OCI-LY1 (cell line): Measurements from ENCODE around the gene ST7.

Experiments
- H2AFZ ChIP-seq: fragments of 200-600 bp; sonication (generic), shearing (Covaris generic); 2 replicates; pipeline ENCODE4 v1.6.0; 2014; ENCODE audit warnings: antibody characterized with exemption, mild to moderate bottlenecking, low read length
- H3F3A ChIP-seq: fragments of 200-600 bp; sonication (generic), shearing (Covaris generic); 2 replicates; pipeline ENCODE4 v1.6.0; 2014; ENCODE audit warnings: mild to moderate bottlenecking, antibody characterized with exemption, low read length, moderate library complexity; ENCODE audit not compliant: insufficient read depth
- H3K27ac ChIP-seq: fragments of 200-600 bp; sonication (generic); 2 replicates; pipeline ENCODE4 v1.5.1; 2014; ENCODE audit warnings: low read length, mixed run types, mild to moderate bottlenecking, low read depth; ENCODE audit not compliant: poor library complexity, severe bottlenecking
- H3K27me3 ChIP-seq: fragments of 200-600 bp; sonication (generic); 2 replicates; pipeline ENCODE4 v1.6.0; 2014; ENCODE audit warnings: antibody characterized with exemption, mild to moderate bottlenecking, low read length, moderate library complexity; ENCODE audit not compliant: insufficient read depth
- H3K36me3 ChIP-seq: fragments of 200-600 bp; sonication (generic); 2 replicates; pipeline ENCODE4 v1.6.1; 2014; ENCODE audit warnings: mild to moderate bottlenecking, antibody characterized with exemption, low read length, moderate library complexity, mixed read lengths; ENCODE audit not compliant: insufficient read depth
- H3K4me1 ChIP-seq: fragments of 200-600 bp; sonication (generic); 2 replicates; pipeline ENCODE4 v1.5.1; 2014; ENCODE audit warnings: mild to moderate bottlenecking, low read length, moderate library complexity; ENCODE audit not compliant: insufficient read depth, severe bottlenecking
- H3K4me2 ChIP-seq: fragments of 200-600 bp; sonication (generic), shearing (Covaris generic); 2 replicates; pipeline ENCODE4 v1.6.1; 2014; ENCODE audit warnings: low read length
- H3K4me3 ChIP-seq: fragments of 200-600 bp; sonication (generic); 2 replicates; pipeline ENCODE4 v1.5.1; 2014; ENCODE audit warnings: low read length, low read depth, mild to moderate bottlenecking, mixed read lengths; ENCODE audit not compliant: poor library complexity, severe bottlenecking
- H3K79me2 ChIP-seq: fragments of 200-600 bp; shearing (Covaris generic); 2 replicates; pipeline ENCODE4 v1.6.1; 2016; ENCODE audit warnings: mixed run types, low read length, mixed read lengths; ENCODE audit not compliant: insufficient read depth
- H3K9ac ChIP-seq: fragments of 200-600 bp; sonication (generic), shearing (Covaris generic); 2 replicates; pipeline ENCODE4 v1.6.1; 2014; ENCODE audit warnings: mild to moderate bottlenecking, low read length, mixed read lengths
- H3K9me2 ChIP-seq: fragments of 200-600 bp; sonication (generic), shearing (Covaris generic); 2 replicates; pipeline ENCODE4 v1.6.1; 2014; ENCODE audit warnings: low read depth, mild to moderate bottlenecking, low read length, mixed read lengths
- H3K9me3 ChIP-seq: fragments of 200-600 bp; shearing (Covaris generic); 2 replicates; pipeline ENCODE4 v1.6.1; 2014; ENCODE audit warnings: low read length, mixed read lengths
- H4K20me1 ChIP-seq: fragments of 200-600 bp; sonication (generic), shearing (Covaris generic); 2 replicates; pipeline ENCODE4 v1.6.0; 2016; ENCODE audit warnings: mild to moderate bottlenecking, low read length; ENCODE audit not compliant: insufficient read depth
- EZH2 ChIP-seq: fragments of 200-600 bp; sonication (generic), shearing (Covaris generic); IDR thresholded peaks from 2 replicates; pipeline ENCODE4 v1.8.0; 2017; ENCODE audit warnings: borderline replicate concordance, mixed run types, mild to moderate bottlenecking, antibody characterized with exemption, low read length, moderate library complexity, mixed read lengths
- TF ChIP-seq, protein P1 (sequence below): fragments of 200-600 bp; sonication (generic), shearing (Covaris generic); IDR thresholded peaks from 2 replicates; pipeline ENCODE4 v1.5.1; 2017; ENCODE audit warnings: mild to moderate bottlenecking, antibody characterized with exemption, low read length, moderate library complexity, mixed read lengths

Gene ST7

DNA sequence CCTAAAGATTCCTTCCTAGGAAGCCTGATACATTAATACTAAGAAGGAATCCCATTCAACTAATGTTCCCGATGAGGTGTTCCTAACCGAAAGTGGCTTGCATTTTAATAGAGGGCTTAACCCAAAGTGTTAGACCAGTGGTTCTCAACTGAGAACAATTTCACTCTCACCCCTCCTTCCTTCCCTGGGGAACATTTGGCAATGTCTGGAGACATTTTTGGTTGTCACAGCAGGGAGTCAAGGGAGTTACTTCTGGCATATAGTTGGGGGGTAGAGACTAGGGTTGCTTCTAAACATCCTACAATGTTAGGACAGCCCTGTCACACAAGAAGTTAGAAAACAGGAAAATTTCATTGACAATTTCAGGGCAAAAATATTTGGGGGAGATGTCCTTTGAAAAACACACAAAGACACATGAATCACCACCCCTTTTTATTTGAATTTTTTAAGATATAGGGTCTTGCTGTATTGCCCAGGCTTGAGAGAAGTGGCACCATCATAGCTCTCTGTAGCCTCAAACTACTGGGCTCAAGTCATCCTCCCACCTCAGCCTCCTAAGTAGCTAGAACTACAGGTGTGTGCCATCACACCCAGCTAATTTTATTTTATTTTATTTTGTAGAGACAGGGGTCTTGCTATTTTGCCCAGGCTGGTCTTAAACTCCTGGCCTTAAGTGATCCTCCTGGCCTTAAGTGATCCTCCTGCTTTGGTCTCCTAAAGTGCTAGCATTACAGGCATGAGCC is 318.9 kb downstream of the ST7 start:
- Histone ChIP-seq H3K79me2 (no peaks in the 10 kb centered on the region), H3F3A (no peaks in the 10 kb centered on the region), H3K9ac (no peak overlapping the region), H3K9me3 (no peaks in the 10 kb centered on the region), H2AFZ (no peak overlapping the region), H3K4me2 (no peak overlapping the region), H3K36me3 (no peaks in the 10 kb centered on the region), H3K4me1 (no peaks in the 10 kb centered on the region), H3K27ac (no peak overlapping the region), H3K27me3 (no peaks in the 10 kb centered on the region), H3K9me2 (no peaks in the 10 kb centered on the region), H3K4me3 (no peak overlapping the region), H4K20me1 (no peaks in the 10 kb centered on the region)
- TF ChIP-seq, protein P1, sequence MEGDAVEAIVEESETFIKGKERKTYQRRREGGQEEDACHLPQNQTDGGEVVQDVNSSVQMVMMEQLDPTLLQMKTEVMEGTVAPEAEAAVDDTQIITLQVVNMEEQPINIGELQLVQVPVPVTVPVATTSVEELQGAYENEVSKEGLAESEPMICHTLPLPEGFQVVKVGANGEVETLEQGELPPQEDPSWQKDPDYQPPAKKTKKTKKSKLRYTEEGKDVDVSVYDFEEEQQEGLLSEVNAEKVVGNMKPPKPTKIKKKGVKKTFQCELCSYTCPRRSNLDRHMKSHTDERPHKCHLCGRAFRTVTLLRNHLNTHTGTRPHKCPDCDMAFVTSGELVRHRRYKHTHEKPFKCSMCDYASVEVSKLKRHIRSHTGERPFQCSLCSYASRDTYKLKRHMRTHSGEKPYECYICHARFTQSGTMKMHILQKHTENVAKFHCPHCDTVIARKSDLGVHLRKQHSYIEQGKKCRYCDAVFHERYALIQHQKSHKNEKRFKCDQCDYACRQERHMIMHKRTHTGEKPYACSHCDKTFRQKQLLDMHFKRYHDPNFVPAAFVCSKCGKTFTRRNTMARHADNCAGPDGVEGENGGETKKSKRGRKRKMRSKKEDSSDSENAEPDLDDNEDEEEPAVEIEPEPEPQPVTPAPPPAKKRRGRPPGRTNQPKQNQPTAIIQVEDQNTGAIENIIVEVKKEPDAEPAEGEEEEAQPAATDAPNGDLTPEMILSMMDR = no peak
- no peak for TF ChIP-seq EZH2

DNA sequence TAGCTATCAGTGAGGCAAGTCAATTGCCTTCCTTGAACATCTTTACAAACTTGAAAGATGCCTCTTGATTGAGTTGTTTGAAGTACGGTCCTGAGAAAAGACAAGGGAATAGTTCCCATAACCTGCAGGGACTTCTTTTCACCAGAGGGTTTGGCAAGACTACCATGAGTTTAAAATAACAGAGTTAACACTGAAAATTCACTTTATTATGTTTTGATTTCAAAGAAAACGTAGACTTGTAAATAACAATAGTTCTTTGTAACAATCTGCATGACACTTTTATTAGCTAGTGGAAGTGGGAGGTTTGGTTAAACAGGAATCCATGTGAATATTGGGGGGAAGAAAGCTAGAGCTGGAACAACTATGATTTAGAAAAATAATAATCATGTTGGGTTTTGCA is 320.0 kb downstream of the ST7 start:
- H3F3A ChIP-seq = no peaks in the 10 kb centered on the region
- H2AFZ ChIP-seq = no peak overlapping the region
- no peaks in the 10 kb centered on the region for H3K27me3 ChIP-seq
- TF ChIP-seq, protein P1 = no peak
- TF ChIP-seq EZH2 = no peak
- H3K4me1 ChIP-seq = no peaks in the 10 kb centered on the region
- no peaks in the 10 kb centered on the region for H3K36me3 ChIP-seq
- no peaks in the 10 kb centered on the region for H3K9me2 ChIP-seq
- H3K4me2 ChIP-seq = no peak overlapping the region
- no peak overlapping the region for H3K27ac ChIP-seq
- no peaks in the 10 kb centered on the region for H3K9me3 ChIP-seq
- H3K79me2 ChIP-seq = no peaks in the 10 kb centered on the region
- no peak overlapping the region for H3K9ac ChIP-seq
- H3K4me3 ChIP-seq = no peak overlapping the region
- no peaks in the 10 kb centered on the region for H4K20me1 ChIP-seq

DNA sequence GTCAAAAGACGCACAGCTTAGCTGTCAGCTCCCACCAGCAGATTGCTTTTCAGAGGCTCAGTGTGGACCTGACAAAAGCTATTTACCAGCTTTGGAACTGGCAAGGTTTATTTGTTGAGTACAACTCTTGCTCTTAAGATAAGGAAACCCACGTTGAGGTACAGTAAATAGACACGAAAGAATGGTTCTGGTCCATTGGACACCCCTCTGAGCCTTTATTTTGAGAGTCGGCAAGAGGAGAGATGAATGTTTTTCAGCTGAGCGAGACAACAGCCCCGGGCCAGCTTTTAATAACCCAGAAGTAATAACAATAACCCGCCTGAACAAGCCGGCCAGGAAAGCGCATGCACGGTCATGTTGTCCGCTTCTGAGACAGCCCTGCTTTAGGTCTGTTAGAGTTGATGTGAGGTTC is 320.5 kb downstream of the ST7 start:
- Histone ChIP-seq H3K4me1 (no peaks in the 10 kb centered on the region), H3K4me3 (no peak overlapping the region), H3K36me3 (no peaks in the 10 kb centered on the region), H2AFZ (no peak overlapping the region), H3K27ac (no peak overlapping the region), H3K9me3 (no peaks in the 10 kb centered on the region), H3F3A (no peaks in the 10 kb centered on the region), H3K4me2 (no peak overlapping the region), H4K20me1 (no peaks in the 10 kb centered on the region), H3K9me2 (no peaks in the 10 kb centered on the region), H3K27me3 (no peaks in the 10 kb centered on the region), H3K79me2 (no peaks in the 10 kb centered on the region), H3K9ac (no peak overlapping the region)
- TF ChIP-seq, protein P1 = no peak
- no peak for TF ChIP-seq EZH2
